CD4-positive, alpha-beta T cell (primary cell): ENCODE results near the gene GHR. TPM values are rescaled to one million over a fixed set of nuclear protein-coding genes. Genes with fewer than 3 reads are reported as not detected.

Experiments
- ATAC-seq: fragments of 200-7000 bp; cut with Tn5 transposase; one replicate; pipeline ENCODE4 v1.10.0; 2022; ENCODE audit warnings: mild to moderate bottlenecking; ENCODE audit not compliant: poor library complexity
- CTCF ChIA-PET: fragments of 350-600 bp; sonication (Branson Sonifier 250); formaldehyde crosslinking; loops from one replicate; lab custom pipeline; 2021; ENCODE audit warnings: antibody characterized with exemption, inconsistent platforms; lab: Charles Lee
- POLR2A ChIA-PET: fragments of 350-600 bp; sonication (Branson Sonifier 250); formaldehyde crosslinking; loops from one replicate; lab custom pipeline; 2021; ENCODE audit warnings: antibody characterized with exemption, inconsistent platforms; lab: Charles Lee
- DNase-seq, 14 experiments: peaks; one replicate each; pipeline ENCODE4 v3.0.0-alpha.2; 2013 to 2020; ENCODE audit warnings: mixed read lengths in 2 of 14
- H3K27ac ChIP-seq, 2 donors: one replicate each; pipeline versions ENCODE4 v1.5.1 to v1.7.0; 2013; ENCODE audit warnings: low read length in 2 of 2, low read depth in 1 of 2, mild to moderate bottlenecking in 1 of 2
- H3K27me3 ChIP-seq, 2 experiments: 1 replicate in 1 of 2; 2 replicates in 1 of 2; pipeline versions ENCODE4 v1.6.1 to v1.7.0; 2013; ENCODE audit warnings: low read length in 2 of 2, control low read depth in 1 of 2, mild to moderate bottlenecking in 1 of 2, moderate library complexity in 1 of 2; ENCODE audit not compliant: insufficient read depth in 2 of 2, control insufficient read depth in 1 of 2
- H3K36me3 ChIP-seq: one replicate; pipeline ENCODE4 v1.6.1; 2013; ENCODE audit warnings: low read length, control low read depth; ENCODE audit not compliant: insufficient read depth
- H3K4me1 ChIP-seq: one replicate; pipeline ENCODE4 v1.6.1; 2013; ENCODE audit warnings: low read length, control low read depth; ENCODE audit not compliant: insufficient read depth
- H3K4me3 ChIP-seq: one replicate; pipeline ENCODE4 v1.5.1; 2013; ENCODE audit warnings: mild to moderate bottlenecking, low read length, moderate library complexity
- H3K9me3 ChIP-seq, 2 experiments: 1 replicate in 1 of 2; 2 replicates in 1 of 2; pipeline versions ENCODE4 v1.6.1 to v1.7.0; 2013; ENCODE audit warnings: low read length in 2 of 2, mild to moderate bottlenecking in 2 of 2, control low read depth in 1 of 2, moderate library complexity in 1 of 2; ENCODE audit not compliant: control insufficient read depth in 1 of 2, insufficient read depth in 1 of 2
- H3K27ac Mint-ChIP-seq: one replicate; pipeline ENCODE4 v1.8.0; 2020; ENCODE audit warnings: mixed read lengths
- H3K27me3 Mint-ChIP-seq: one replicate; pipeline ENCODE4 v1.8.0; 2021; ENCODE audit warnings: mixed read lengths
- H3K36me3 Mint-ChIP-seq: one replicate; pipeline ENCODE4 v1.8.0; 2021; ENCODE audit warnings: low read depth, mixed read lengths
- H3K4me1 Mint-ChIP-seq: one replicate; pipeline ENCODE4 v1.8.0; 2021; ENCODE audit warnings: low read depth, mixed read lengths
- H3K4me3 Mint-ChIP-seq: one replicate; pipeline ENCODE4 v1.8.0; 2020; ENCODE audit warnings: mild to moderate bottlenecking, mixed read lengths
- H3K9me3 Mint-ChIP-seq: one replicate; pipeline ENCODE4 v1.8.0; 2020; ENCODE audit warnings: mixed read lengths
- CTCF ChIP-seq: fragments of 200-600 bp; IDR thresholded peaks from one replicate; pipeline ENCODE4 v1.8.0; 2022; ENCODE audit warnings: antibody characterized with exemption, mild to moderate bottlenecking
- intact Hi-C, 2 experiments: fragments of 100-400 bp; cut with DNase I in 1 of 2; cut with micrococcal nuclease in 1 of 2; formaldehyde crosslinking; loops; one replicate each; pipeline versions ENCODE4 v1.15.1 to v1.9.0; 2023 to 2025; cut with DNase I, micrococcal nuclease
- total RNA-seq, 174 experiments: library from RNA in 2 of 174; stranded (reverse) in 2 of 174; gene quantifications; one replicate each; pipeline ENCODE4 v1.2.3 and lab custom pipeline; 2021 to 2026

The GHR gene
- total RNA-seq, 2 experiments from 2014 or later, result not detected

GRCh38 chr5:42399702-42400101 is 23.5 kb upstream of the GHR start:
- POLR2A ChIA-PET, result no interaction called here
- Mint-ChIP-seq H3K4me1 (no peaks in the 10 kb centered on the region), H3K27me3 (no peaks in the 10 kb centered on the region), H3K4me3 (no peak overlapping the region), H3K36me3 (no peaks in the 10 kb centered on the region), H3K27ac (no peak overlapping the region), H3K9me3 (no peaks in the 10 kb centered on the region)
- peaks cover 0 to 9% of the 10 kb centered on the region in 2 experiments for H3K9me3 ChIP-seq
- no peak for TF ChIP-seq CTCF
- CTCF ChIA-PET, result no interaction called here
- no peaks in the 10 kb centered on the region for H3K4me1 ChIP-seq
- ATAC-seq (no peak), DNase-seq (no peak)
- H3K36me3 ChIP-seq, result no peaks in the 10 kb centered on the region
- intact Hi-C loops, result no loop called here
- H3K27me3 ChIP-seq, result no peaks in the 10 kb centered on the region
- no peak overlapping the region for H3K27ac ChIP-seq
- H3K4me3 ChIP-seq, result no peak overlapping the region

DNA sequence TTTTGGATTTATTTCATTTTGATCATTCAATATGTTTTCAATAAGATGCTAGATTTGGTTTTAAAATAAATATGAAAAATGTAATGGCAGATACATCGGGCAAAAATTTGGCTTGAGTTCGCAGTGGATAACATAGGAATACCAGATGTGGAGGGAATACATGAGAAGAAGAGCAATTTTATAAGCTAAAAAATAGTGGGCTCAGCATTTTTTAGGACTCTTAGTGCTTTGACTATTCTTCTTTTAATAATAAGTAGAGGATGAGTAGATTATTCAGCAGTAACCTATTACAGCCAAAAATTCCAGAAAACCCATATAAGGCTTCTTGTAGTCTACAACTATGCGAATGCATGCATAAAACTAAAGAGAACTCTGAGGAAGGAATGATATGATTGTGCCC is 22.8 kb upstream of the GHR start:
- intact Hi-C loops, result no loop called here
- no peak overlapping the region for H3K4me3 ChIP-seq
- TF ChIP-seq CTCF, result no peak
- ChIA-PET POLR2A (no interaction called here), CTCF (no interaction called here)
- no peak overlapping the region for H3K27ac ChIP-seq
- Mint-ChIP-seq H3K27ac (no peak overlapping the region), H3K4me3 (no peak overlapping the region), H3K9me3 (no peaks in the 10 kb centered on the region), H3K27me3 (no peaks in the 10 kb centered on the region), H3K36me3 (no peaks in the 10 kb centered on the region), H3K4me1 (no peaks in the 10 kb centered on the region)
- H3K36me3 ChIP-seq, result no peaks in the 10 kb centered on the region
- H3K27me3 ChIP-seq, result no peaks in the 10 kb centered on the region
- no peaks in the 10 kb centered on the region for H3K4me1 ChIP-seq
- no peak for ATAC-seq
- no peak for DNase-seq
- H3K9me3 ChIP-seq, result peaks cover 0 to 9% of the 10 kb centered on the region in 2 experiments

DNA sequence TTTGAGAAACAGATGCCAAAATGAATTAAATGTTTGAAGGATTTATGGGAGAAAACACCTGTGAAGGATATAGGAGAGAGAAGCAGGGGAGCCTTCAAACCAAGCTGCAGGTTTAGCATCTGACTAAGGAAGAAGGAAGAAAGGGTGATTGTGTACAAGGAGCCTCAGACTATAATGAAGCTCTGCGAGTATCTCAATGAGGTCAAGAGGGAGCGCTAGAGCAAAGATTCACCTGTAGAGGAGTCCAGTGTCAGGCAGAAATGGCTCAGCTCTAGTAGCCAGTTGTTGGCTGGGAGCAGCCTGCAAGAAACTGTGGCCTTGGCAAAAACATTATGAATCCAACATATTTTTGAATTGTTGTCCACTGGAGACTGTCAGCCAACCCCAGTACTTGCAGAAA is 20.0 kb upstream of the GHR start:
- TF ChIP-seq CTCF, result no peak
- DNase-seq, result no peak
- ChIA-PET CTCF (no interaction called here), POLR2A (no interaction called here)
- Histone ChIP-seq H3K9me3 (no peaks in the 10 kb centered on the region), H3K36me3 (no peaks in the 10 kb centered on the region), H3K4me3 (no peak overlapping the region), H3K4me1 (no peaks in the 10 kb centered on the region), H3K27ac (no peak overlapping the region), H3K27me3 (no peaks in the 10 kb centered on the region)
- no peaks in the 10 kb centered on the region for H3K36me3 Mint-ChIP-seq
- no peaks in the 10 kb centered on the region for H3K27me3 Mint-ChIP-seq
- H3K9me3 Mint-ChIP-seq, result no peaks in the 10 kb centered on the region
- H3K27ac Mint-ChIP-seq, result no peak overlapping the region
- intact Hi-C loops, result no loop called here
- no peak for ATAC-seq
- no peak overlapping the region for H3K4me3 Mint-ChIP-seq
- no peaks in the 10 kb centered on the region for H3K4me1 Mint-ChIP-seq
